GM23338 (cell line): Measurements from ENCODE around the gene MRPL32. TPM values are rescaled to one million over a fixed set of nuclear protein-coding genes. Genes with fewer than 3 reads are reported as not detected.

Experiments used
- ATAC-seq: fragments of 200-7000 bp; cut with Tn5 transposase; 3 replicates; pipeline ENCODE4 v1.9.1; 2020
- DNase-seq: peaks from one replicate; pipeline ENCODE4 v3.0.0-alpha.2; 2015; ENCODE audit warnings: low spot score
- H2AFZ ChIP-seq: fragments of 200-600 bp; sonication (generic); 2 replicates; pipeline ENCODE4 v1.8.0; 2016; ENCODE audit warnings: antibody characterized with exemption, mild to moderate bottlenecking, moderate library complexity
- H3F3A ChIP-seq: fragments of 200-600 bp; sonication (generic); replicated peaks from 2 replicates; pipeline ENCODE4 v1.8.0; 2017; ENCODE audit warnings: antibody characterized with exemption, mixed run types, low read depth
- H3K27ac ChIP-seq: fragments of 200-600 bp; sonication (generic); 2 replicates; pipeline ENCODE4 v1.6.1; 2016; ENCODE audit warnings: low read depth
- H3K27me3 ChIP-seq: fragments of 200-600 bp; sonication (generic); 2 replicates; pipeline ENCODE4 v1.8.0; 2016; ENCODE audit warnings: mild to moderate bottlenecking, mixed run types, moderate library complexity; ENCODE audit not compliant: insufficient read depth
- H3K36me3 ChIP-seq: fragments of 200-600 bp; sonication (generic); 2 replicates; pipeline ENCODE4 v1.8.0; 2016; ENCODE audit warnings: mild to moderate bottlenecking; ENCODE audit not compliant: insufficient read depth
- H3K4me1 ChIP-seq: fragments of 200-600 bp; sonication (generic); 2 replicates; pipeline ENCODE4 v1.8.0; 2016; ENCODE audit warnings: mild to moderate bottlenecking, moderate library complexity; ENCODE audit not compliant: insufficient read depth
- H3K4me2 ChIP-seq: fragments of 200-600 bp; sonication (generic); 2 replicates; pipeline ENCODE4 v1.7.1; 2017; ENCODE audit warnings: mixed run types
- H3K4me3 ChIP-seq: fragments of 200-600 bp; sonication (generic); 2 replicates; pipeline ENCODE4 v1.6.1; 2016; ENCODE audit warnings: mixed run types
- H3K79me2 ChIP-seq: fragments of 200-600 bp; sonication (generic); replicated peaks from 2 replicates; pipeline ENCODE4 v1.8.0; 2017; ENCODE audit warnings: mild to moderate bottlenecking; ENCODE audit not compliant: insufficient read depth
- H3K9me2 ChIP-seq: fragments of 200-600 bp; sonication (generic); 2 replicates; pipeline ENCODE4 v1.8.0; 2017; ENCODE audit not compliant: insufficient read depth
- H4K20me1 ChIP-seq: fragments of 200-600 bp; sonication (generic); replicated peaks from 2 replicates; pipeline ENCODE4 v1.8.0; 2017; ENCODE audit warnings: mild to moderate bottlenecking; ENCODE audit not compliant: insufficient read depth
- H3K27ac Mint-ChIP-seq: 2 replicates; pipeline ENCODE4 v1.8.0; 2020; ENCODE audit warnings: inconsistent platforms, mild to moderate bottlenecking, moderate library complexity, mixed read lengths
- H3K27me3 Mint-ChIP-seq: 3 replicates; pipeline ENCODE4 v1.8.0; 2022; ENCODE audit warnings: low read depth, mild to moderate bottlenecking, moderate library complexity, mixed read lengths, inconsistent platforms; ENCODE audit not compliant: insufficient read depth, poor library complexity
- H3K36me3 Mint-ChIP-seq: 3 replicates; pipeline ENCODE4 v1.8.0; 2021; ENCODE audit warnings: low read depth, mild to moderate bottlenecking, inconsistent platforms, moderate library complexity, mixed read lengths
- H3K4me1 Mint-ChIP-seq: 3 replicates; pipeline ENCODE4 v1.8.0; 2020; ENCODE audit warnings: mild to moderate bottlenecking, inconsistent platforms, mixed read lengths
- H3K4me3 Mint-ChIP-seq: 3 replicates; pipeline ENCODE4 v1.8.0; 2021; ENCODE audit warnings: moderate library complexity, mild to moderate bottlenecking, inconsistent platforms, mixed read lengths
- H3K9me3 Mint-ChIP-seq: 3 replicates; pipeline ENCODE4 v1.8.0; 2020; ENCODE audit warnings: moderate library complexity, mild to moderate bottlenecking, inconsistent platforms, mixed read lengths
- CREB1 ChIP-seq: fragments of 250-450 bp; sonication (Bioruptor Pico); IDR thresholded peaks from 2 replicates; pipeline ENCODE4 v1.5.0; 2020; ENCODE audit warnings: low read depth, mild to moderate bottlenecking, moderate library complexity
- CTCF ChIP-seq, 2 experiments: fragments of 200-600 bp in 1 of 2; sonication (generic) in 1 of 2; conservative IDR thresholded peaks; 2 replicates each; pipeline versions ENCODE4 v1.5.1 to v1.6.1; 2016 to 2017; ENCODE audit warnings: antibody characterized with exemption in 2 of 2, low read depth in 2 of 2, mild to moderate bottlenecking in 2 of 2, moderate library complexity in 1 of 2
- ETS1 ChIP-seq: IDR thresholded peaks from 2 replicates; pipeline ENCODE4 v1.6.1; 2016; ENCODE audit warnings: antibody characterized with exemption
- EZH2 ChIP-seq: fragments of 200-600 bp; sonication (generic); IDR thresholded peaks from one replicate; pipeline ENCODE4 v1.8.0; 2017; ENCODE audit warnings: antibody characterized with exemption, mild to moderate bottlenecking, low read depth; ENCODE audit not compliant: unreplicated experiment
- EZH2phosphoT487 ChIP-seq: fragments of 200-600 bp; sonication (generic); IDR thresholded peaks from one replicate; pipeline ENCODE4 v1.8.1; 2018; ENCODE audit warnings: antibody characterized with exemption; ENCODE audit not compliant: unreplicated experiment
- JUNB ChIP-seq: IDR thresholded peaks from one replicate; pipeline ENCODE4 v1.6.1; 2016; ENCODE audit warnings: antibody characterized with exemption; ENCODE audit not compliant: unreplicated experiment
- NANOG ChIP-seq: IDR thresholded peaks from 2 replicates; pipeline ENCODE4 v1.6.1; 2016; ENCODE audit warnings: antibody characterized with exemption, borderline replicate concordance
- POLR2AphosphoS5 ChIP-seq: IDR thresholded peaks from 2 replicates; pipeline ENCODE4 v1.6.1; 2016; ENCODE audit warnings: antibody characterized with exemption, low read depth
- STAT1 ChIP-seq: IDR thresholded peaks from one replicate; pipeline ENCODE4 v1.6.1; 2016; ENCODE audit warnings: antibody characterized with exemption; ENCODE audit not compliant: unreplicated experiment
- ZNF114 ChIP-seq: fragments of 250-450 bp; sonication (Bioruptor Pico); IDR thresholded peaks from 2 replicates; pipeline ENCODE4 v1.5.0; 2020; ENCODE audit warnings: mild to moderate bottlenecking, moderate library complexity
- ZNF331 ChIP-seq: fragments of 250-450 bp; sonication (Bioruptor Pico); IDR thresholded peaks from 2 replicates; pipeline ENCODE4 v1.5.0; 2020; ENCODE audit warnings: low read depth, mild to moderate bottlenecking, moderate library complexity
- polyA plus RNA-seq: library from polyadenylated mRNA; unstranded; fragments of >200 nt; fragmentation: Nextera tagmentation; extraction: Ambion mirVana; gene quantifications from 2 replicates; pipeline ENCODE4 v1.2.1, GENCODE V29; 2016
- total RNA-seq: library from RNA; depleted of rRNA; stranded (reverse); fragments of >200 nt; shearing (Covaris generic); gene quantifications from 2 replicates; pipeline ENCODE4 v1.2.3, GENCODE V29; 2014
- TF ChIP-seq, protein P1 (sequence below): IDR thresholded peaks from one replicate; pipeline ENCODE4 v1.6.1; 2018; ENCODE audit warnings: antibody characterized with exemption; ENCODE audit not compliant: unreplicated experiment
- TF ChIP-seq, protein P2 (sequence below): fragments of 250-450 bp; sonication (Bioruptor Pico); IDR thresholded peaks from 2 replicates; pipeline ENCODE4 v1.5.0; 2020; ENCODE audit warnings: mild to moderate bottlenecking, moderate library complexity

The MRPL32 gene
- total and polyA plus RNA-seq, 2 experiments from 2014 or later, result 93.4 to 303 TPM

DNA sequence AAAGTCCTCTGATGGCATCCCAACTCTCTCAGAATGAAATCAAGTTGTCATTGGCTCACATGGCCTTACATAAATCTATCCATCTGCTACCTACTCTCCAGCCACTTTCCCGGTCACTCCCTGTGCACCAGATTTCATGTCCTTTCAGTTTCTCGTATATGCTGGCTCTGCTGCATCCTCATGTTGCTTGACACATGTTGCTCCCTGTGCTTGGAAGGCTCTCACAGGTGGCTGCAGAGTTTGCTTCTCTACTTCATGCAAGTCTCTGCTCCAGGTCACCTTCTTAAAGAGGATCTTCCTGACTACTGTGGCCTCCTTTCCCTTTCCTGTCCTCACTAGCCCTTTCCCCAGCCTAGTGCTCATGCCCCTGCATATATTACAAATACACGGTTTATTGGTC is 48.3 kb downstream of the MRPL32 start:
- Mint-ChIP-seq H3K27ac (no peak overlapping the region), H3K9me3 (peaks cover 5% of the 10 kb centered on the region; the same call in 2 of the 3 replicates), H3K4me3 (no peak overlapping the region), H3K36me3 (no peaks in the 10 kb centered on the region), H3K27me3 (no peaks in the 10 kb centered on the region), H3K4me1 (no peaks in the 10 kb centered on the region)
- Histone ChIP-seq H3K4me3 (no peak overlapping the region), H3K27me3 (no peaks in the 10 kb centered on the region), H3K79me2 (no peaks in the 10 kb centered on the region), H4K20me1 (no peaks in the 10 kb centered on the region), H3K9me2 (peaks cover 4% of the 10 kb centered on the region; the same call in 1 of the 2 replicates), H3F3A (no peaks in the 10 kb centered on the region), H3K36me3 (no peaks in the 10 kb centered on the region), H3K4me2 (no peak overlapping the region), H3K4me1 (no peaks in the 10 kb centered on the region), H3K27ac (no peak overlapping the region), H2AFZ (no peak overlapping the region)
- ATAC-seq (no peak), DNase-seq (no peak)
- no peak for TF ChIP-seq NANOG
- no peak for TF ChIP-seq ZNF331 (CRISPR knock-in tag)
- TF ChIP-seq CTCF (conservative IDR thresholded peaks at IDR 0.05; ENCODE audit: low read depth in 2 of 2), result no peak
- TF ChIP-seq ZNF114 (CRISPR knock-in tag), result no peak
- TF ChIP-seq, protein P1, sequence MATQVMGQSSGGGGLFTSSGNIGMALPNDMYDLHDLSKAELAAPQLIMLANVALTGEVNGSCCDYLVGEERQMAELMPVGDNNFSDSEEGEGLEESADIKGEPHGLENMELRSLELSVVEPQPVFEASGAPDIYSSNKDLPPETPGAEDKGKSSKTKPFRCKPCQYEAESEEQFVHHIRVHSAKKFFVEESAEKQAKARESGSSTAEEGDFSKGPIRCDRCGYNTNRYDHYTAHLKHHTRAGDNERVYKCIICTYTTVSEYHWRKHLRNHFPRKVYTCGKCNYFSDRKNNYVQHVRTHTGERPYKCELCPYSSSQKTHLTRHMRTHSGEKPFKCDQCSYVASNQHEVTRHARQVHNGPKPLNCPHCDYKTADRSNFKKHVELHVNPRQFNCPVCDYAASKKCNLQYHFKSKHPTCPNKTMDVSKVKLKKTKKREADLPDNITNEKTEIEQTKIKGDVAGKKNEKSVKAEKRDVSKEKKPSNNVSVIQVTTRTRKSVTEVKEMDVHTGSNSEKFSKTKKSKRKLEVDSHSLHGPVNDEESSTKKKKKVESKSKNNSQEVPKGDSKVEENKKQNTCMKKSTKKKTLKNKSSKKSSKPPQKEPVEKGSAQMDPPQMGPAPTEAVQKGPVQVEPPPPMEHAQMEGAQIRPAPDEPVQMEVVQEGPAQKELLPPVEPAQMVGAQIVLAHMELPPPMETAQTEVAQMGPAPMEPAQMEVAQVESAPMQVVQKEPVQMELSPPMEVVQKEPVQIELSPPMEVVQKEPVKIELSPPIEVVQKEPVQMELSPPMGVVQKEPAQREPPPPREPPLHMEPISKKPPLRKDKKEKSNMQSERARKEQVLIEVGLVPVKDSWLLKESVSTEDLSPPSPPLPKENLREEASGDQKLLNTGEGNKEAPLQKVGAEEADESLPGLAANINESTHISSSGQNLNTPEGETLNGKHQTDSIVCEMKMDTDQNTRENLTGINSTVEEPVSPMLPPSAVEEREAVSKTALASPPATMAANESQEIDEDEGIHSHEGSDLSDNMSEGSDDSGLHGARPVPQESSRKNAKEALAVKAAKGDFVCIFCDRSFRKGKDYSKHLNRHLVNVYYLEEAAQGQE, result no peak
- no peak for TF ChIP-seq POLR2AphosphoS5
- no peak for TF ChIP-seq STAT1
- TF ChIP-seq, protein P2, sequence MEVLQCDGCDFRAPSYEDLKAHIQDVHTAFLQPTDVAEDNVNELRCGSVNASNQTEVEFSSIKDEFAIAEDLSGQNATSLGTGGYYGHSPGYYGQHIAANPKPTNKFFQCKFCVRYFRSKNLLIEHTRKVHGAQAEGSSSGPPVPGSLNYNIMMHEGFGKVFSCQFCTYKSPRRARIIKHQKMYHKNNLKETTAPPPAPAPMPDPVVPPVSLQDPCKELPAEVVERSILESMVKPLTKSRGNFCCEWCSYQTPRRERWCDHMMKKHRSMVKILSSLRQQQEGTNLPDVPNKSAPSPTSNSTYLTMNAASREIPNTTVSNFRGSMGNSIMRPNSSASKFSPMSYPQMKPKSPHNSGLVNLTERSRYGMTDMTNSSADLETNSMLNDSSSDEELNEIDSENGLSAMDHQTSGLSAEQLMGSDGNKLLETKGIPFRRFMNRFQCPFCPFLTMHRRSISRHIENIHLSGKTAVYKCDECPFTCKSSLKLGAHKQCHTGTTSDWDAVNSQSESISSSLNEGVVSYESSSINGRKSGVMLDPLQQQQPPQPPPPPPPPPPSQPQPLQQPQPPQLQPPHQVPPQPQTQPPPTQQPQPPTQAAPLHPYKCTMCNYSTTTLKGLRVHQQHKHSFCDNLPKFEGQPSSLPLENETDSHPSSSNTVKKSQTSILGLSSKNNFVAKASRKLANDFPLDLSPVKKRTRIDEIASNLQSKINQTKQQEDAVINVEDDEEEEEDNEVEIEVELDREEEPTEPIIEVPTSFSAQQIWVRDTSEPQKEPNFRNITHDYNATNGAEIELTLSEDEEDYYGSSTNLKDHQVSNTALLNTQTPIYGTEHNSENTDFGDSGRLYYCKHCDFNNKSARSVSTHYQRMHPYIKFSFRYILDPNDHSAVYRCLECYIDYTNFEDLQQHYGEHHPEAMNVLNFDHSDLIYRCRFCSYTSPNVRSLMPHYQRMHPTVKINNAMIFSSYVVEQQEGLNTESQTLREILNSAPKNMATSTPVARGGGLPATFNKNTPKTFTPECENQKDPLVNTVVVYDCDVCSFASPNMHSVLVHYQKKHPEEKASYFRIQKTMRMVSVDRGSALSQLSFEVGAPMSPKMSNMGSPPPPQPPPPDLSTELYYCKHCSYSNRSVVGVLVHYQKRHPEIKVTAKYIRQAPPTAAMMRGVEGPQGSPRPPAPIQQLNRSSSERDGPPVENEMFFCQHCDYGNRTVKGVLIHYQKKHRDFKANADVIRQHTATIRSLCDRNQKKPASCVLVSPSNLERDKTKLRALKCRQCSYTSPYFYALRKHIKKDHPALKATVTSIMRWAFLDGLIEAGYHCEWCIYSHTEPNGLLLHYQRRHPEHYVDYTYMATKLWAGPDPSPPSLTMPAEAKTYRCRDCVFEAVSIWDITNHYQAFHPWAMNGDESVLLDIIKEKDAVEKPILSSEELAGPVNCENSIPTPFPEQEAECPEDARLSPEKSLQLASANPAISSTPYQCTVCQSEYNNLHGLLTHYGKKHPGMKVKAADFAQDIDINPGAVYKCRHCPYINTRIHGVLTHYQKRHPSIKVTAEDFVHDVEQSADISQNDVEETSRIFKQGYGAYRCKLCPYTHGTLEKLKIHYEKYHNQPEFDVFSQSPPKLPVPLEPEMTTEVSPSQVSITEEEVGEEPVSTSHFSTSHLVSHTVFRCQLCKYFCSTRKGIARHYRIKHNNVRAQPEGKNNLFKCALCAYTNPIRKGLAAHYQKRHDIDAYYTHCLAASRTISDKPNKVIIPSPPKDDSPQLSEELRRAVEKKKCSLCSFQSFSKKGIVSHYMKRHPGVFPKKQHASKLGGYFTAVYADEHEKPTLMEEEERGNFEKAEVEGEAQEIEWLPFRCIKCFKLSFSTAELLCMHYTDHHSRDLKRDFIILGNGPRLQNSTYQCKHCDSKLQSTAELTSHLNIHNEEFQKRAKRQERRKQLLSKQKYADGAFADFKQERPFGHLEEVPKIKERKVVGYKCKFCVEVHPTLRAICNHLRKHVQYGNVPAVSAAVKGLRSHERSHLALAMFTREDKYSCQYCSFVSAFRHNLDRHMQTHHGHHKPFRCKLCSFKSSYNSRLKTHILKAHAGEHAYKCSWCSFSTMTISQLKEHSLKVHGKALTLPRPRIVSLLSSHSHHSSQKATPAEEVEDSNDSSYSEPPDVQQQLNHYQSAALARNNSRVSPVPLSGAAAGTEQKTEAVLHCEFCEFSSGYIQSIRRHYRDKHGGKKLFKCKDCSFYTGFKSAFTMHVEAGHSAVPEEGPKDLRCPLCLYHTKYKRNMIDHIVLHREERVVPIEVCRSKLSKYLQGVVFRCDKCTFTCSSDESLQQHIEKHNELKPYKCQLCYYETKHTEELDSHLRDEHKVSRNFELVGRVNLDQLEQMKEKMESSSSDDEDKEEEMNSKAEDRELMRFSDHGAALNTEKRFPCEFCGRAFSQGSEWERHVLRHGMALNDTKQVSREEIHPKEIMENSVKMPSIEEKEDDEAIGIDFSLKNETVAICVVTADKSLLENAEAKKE (CRISPR knock-in tag), result no peak
- no peak for TF ChIP-seq ETS1
- TF ChIP-seq CREB1, result no peak
- no peak for TF ChIP-seq EZH2phosphoT487
- TF ChIP-seq EZH2, result no peak
- no peak for TF ChIP-seq JUNB
